ENCODE results near the gene UGT1A8.
"Not testable (repeated sequence)": the region's sequence is repeated elsewhere in the genome, so short reads cannot be mapped to it uniquely, and the experiment has no call there.

Gene UGT1A8

DNA sequence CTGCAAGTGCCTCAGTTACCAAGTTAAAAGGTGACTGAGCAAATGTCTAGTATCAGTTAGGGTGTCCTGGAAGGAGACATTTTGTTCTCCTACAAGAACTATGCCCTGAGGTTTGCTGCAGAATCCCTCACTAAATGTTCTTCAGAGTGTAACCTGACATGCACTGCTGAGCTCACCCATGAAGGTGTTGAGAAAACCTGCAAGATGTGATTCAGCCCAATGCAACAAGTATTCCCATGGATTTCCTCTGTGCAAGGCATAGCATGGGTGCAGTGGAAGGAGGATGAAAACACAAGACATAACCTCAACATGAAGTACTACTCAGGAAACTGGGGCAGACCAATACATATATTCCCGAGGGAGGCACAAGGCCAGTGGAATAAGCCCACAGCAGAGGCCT, 15.4 kb upstream of the UGT1A8 start:
- TF ChIP-seq, protein P1, sequence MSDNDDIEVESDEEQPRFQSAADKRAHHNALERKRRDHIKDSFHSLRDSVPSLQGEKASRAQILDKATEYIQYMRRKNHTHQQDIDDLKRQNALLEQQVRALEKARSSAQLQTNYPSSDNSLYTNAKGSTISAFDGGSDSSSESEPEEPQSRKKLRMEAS (IDR thresholded peaks at IDR 0.05; ENCODE audit: low read depth, low read length) = no peak
- TF ChIP-seq POLR2A (IDR thresholded peaks at IDR 0.05; ENCODE audit: extremely low read depth, insufficient read length) (no peak), MYC (IDR thresholded peaks at IDR 0.05; ENCODE audit: low read depth, low read length) (no peak)
- TF ChIP-seq, protein P2, sequence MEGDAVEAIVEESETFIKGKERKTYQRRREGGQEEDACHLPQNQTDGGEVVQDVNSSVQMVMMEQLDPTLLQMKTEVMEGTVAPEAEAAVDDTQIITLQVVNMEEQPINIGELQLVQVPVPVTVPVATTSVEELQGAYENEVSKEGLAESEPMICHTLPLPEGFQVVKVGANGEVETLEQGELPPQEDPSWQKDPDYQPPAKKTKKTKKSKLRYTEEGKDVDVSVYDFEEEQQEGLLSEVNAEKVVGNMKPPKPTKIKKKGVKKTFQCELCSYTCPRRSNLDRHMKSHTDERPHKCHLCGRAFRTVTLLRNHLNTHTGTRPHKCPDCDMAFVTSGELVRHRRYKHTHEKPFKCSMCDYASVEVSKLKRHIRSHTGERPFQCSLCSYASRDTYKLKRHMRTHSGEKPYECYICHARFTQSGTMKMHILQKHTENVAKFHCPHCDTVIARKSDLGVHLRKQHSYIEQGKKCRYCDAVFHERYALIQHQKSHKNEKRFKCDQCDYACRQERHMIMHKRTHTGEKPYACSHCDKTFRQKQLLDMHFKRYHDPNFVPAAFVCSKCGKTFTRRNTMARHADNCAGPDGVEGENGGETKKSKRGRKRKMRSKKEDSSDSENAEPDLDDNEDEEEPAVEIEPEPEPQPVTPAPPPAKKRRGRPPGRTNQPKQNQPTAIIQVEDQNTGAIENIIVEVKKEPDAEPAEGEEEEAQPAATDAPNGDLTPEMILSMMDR (IDR thresholded peaks at IDR 0.05; ENCODE audit: low read depth, low read length) = no peak

DNA sequence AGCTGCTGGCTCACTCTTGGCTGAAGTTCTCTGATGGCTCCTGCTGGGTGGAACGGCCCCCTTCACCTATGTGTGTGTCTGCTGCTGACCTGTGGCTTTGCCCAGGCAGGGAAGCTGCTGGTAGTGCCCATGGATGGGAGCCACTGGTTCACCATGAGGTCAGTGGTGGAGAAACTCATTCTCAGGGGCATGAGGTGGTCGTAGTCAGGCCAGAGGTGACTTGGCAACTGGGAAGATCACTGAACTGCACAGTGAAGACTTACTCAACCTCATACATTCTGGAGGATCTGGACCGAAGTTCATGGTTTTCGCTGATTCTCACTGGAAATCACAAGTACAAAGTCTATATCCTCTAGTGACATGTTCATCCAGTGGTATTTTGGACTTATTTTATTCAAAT, 13.9 kb upstream of the UGT1A8 start:
- no peak for DNase-seq (ENCODE audit: low read depth)
- H3K4me3 ChIP-seq (ENCODE audit: low read depth, low read length) = no peak overlapping the region
- TF ChIP-seq, protein P1 (IDR thresholded peaks at IDR 0.05; ENCODE audit: low read depth, low read length) = no peak
- TF ChIP-seq MYC (IDR thresholded peaks at IDR 0.05; ENCODE audit: low read depth, low read length) = no peak
- TF ChIP-seq POLR2A (IDR thresholded peaks at IDR 0.05; ENCODE audit: extremely low read depth, insufficient read length) = no peak
- TF ChIP-seq, protein P2 (IDR thresholded peaks at IDR 0.05; ENCODE audit: low read depth, low read length) = no peak

More for the DNA sequence above, 15.4 kb upstream of the UGT1A8 start:
- DNase-seq (ENCODE audit: low read depth) = no peak
- H3K4me3 ChIP-seq (ENCODE audit: low read depth, low read length) = no peak overlapping the region

DNA sequence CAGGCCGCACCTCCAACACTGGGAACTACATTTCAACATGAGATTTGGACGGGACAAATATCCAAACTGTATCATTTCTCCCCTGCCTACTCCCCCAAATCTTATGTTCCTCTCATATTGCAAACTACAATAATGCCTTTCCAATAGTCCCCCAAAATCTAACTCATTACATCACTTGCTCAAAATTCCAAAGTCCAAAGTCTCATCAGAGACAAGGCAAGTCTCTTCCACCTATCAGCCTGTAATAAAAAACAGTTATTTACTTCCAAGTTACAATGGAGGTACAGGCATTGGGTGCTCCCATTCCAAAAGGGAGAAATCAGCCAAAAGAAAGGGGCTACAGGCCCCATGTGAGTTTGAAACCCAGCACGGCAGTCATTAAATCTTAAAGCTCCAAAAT, 12.6 kb upstream of the UGT1A8 start:
- DNase-seq (ENCODE audit: low read depth) = no peak
- TF ChIP-seq POLR2A (IDR thresholded peaks at IDR 0.05; ENCODE audit: extremely low read depth, insufficient read length) = no peak
- TF ChIP-seq, protein P2 (IDR thresholded peaks at IDR 0.05; ENCODE audit: low read depth, low read length) = no peak
- TF ChIP-seq, protein P1 (IDR thresholded peaks at IDR 0.05; ENCODE audit: low read depth, low read length) = no peak
- TF ChIP-seq MYC (IDR thresholded peaks at IDR 0.05; ENCODE audit: low read depth, low read length) = no peak
- H3K4me3 ChIP-seq (ENCODE audit: low read depth, low read length) = no peak overlapping the region

DNA sequence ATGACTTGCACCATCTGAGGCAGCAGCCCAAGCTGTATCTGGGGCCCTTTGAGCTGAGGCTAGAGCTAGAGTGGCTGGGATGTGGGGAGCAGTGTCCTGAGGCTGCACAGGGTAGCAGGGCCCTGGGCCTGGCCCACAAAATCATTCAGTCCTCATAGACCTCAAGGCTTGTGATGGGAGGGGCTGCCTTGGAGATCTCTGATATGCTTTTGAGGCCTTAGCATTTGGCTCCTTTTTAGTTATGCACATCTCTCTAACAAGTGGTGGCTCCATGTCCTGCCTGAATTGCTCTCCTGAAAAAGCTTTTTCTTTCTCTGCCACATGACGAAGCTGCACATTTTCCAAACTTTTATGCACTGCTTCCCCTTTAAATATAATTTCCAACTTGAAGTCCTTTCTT, 11.8 kb upstream of the UGT1A8 start:
- DNase-seq (ENCODE audit: low read depth) = no peak
- no peak overlapping the region for H3K4me3 ChIP-seq (ENCODE audit: low read depth, low read length)
- TF ChIP-seq, protein P2 (IDR thresholded peaks at IDR 0.05; ENCODE audit: low read depth, low read length) = no peak
- TF ChIP-seq, protein P1 (IDR thresholded peaks at IDR 0.05; ENCODE audit: low read depth, low read length) = no peak
- TF ChIP-seq MYC (IDR thresholded peaks at IDR 0.05; ENCODE audit: low read depth, low read length) = no peak
- no peak for TF ChIP-seq POLR2A (IDR thresholded peaks at IDR 0.05; ENCODE audit: extremely low read depth, insufficient read length)

DNA sequence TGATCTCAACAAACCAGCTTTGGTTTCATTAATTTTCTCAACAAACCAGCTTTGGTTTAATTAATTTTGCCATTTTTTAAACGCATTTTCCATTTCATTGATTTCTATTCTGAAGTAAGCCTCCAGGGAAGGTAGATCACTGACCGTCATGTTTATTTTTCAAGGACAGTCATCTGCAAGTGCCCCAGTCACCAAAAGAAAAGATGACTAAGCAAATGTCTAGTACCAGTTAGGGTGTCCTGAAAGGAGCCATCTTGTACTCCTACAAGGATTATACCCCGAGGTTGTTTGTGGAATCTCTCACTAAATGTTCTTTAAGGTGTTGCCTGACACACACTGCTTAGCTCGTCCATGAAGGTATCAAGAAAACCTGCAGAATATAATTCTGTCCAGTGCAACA, 6.1 kb upstream of the UGT1A8 start:
- DNase-seq (ENCODE audit: low read depth) = no peak
- TF ChIP-seq, protein P2 (IDR thresholded peaks at IDR 0.05; ENCODE audit: low read depth, low read length) = no peak
- TF ChIP-seq MYC (IDR thresholded peaks at IDR 0.05; ENCODE audit: low read depth, low read length) = no peak
- no peak for TF ChIP-seq POLR2A (IDR thresholded peaks at IDR 0.05; ENCODE audit: extremely low read depth, insufficient read length)
- TF ChIP-seq, protein P1 (IDR thresholded peaks at IDR 0.05; ENCODE audit: low read depth, low read length) = no peak

DNA sequence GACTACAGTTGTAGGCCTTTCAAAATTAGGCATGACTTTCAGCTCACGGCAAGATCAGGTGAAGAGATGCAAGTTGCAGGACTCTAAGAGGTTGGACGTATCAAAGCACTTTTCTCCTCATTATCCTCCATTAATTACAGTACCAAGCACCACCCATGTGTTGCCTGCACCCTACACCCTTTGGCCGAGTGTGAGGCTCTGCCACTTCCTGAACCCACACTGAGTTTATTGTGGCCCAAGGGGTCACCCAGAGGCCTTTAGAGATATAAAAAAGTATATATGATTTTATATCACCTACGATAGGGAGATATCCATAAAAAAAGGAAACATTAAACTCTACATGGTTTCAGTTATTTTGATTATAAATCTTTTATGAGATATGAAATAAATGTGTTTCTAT, 2.8 kb downstream of the UGT1A8 start:
- TF ChIP-seq, protein P2 (IDR thresholded peaks at IDR 0.05; ENCODE audit: low read depth, low read length) = no peak
- no peak for TF ChIP-seq POLR2A (IDR thresholded peaks at IDR 0.05; ENCODE audit: extremely low read depth, insufficient read length)
- no peak for DNase-seq (ENCODE audit: low read depth)
- no peak overlapping the region for H3K4me3 ChIP-seq (ENCODE audit: low read depth, low read length)

More for the DNA sequence above, 6.1 kb upstream of the UGT1A8 start:
- no peak overlapping the region for H3K4me3 ChIP-seq (ENCODE audit: low read depth, low read length)

DNA sequence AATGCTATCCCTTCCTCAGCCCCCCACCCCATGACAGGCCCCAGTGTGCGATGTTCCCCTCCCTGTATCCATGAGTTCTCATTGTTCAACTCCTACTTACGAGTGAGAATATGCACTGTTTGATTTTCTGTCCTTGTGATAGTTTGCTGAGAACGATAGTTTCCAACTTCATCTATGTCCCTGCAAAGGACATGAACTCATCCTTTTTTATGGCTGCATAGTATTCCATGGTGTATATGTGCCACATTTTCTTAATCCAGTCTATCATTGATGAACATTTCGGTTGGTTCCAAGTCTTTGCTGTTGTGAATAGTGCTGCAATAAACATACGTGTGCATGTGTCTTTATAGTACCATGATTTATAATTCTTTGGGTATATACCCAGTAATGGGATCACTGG, 4.4 kb downstream of the UGT1A8 start:
- H3K4me3 ChIP-seq (ENCODE audit: low read depth, low read length); DNase-seq (ENCODE audit: low read depth): not testable (repeated sequence)
